ENCODE data around the gene UMAD1.
"Not testable (repeated sequence)": the region's sequence is repeated elsewhere in the genome, so short reads cannot be mapped to it uniquely, and the experiment has no call there.

Gene UMAD1

GRCh38 chr7:7798510-7798909, 158.0 kb downstream of the UMAD1 start:
- no peak for DNase-seq (ENCODE audit: low spot score)

- DNase-seq (ENCODE audit: low spot score), result no peak
Measured at GRCh38 chr7:7799138-7799537, 158.6 kb downstream of the UMAD1 start.

- DNase-seq (ENCODE audit: low spot score), result no peak
Measured at GRCh38 chr7:7802531-7802930, 162.0 kb downstream of the UMAD1 start.

- DNase-seq (ENCODE audit: low spot score), result no peak
Measured at GRCh38 chr7:7803715-7804178, 163.2 kb downstream of the UMAD1 start.

GRCh38 chr7:7804822-7805221, 164.3 kb downstream of the UMAD1 start:
- not testable (repeated sequence) for DNase-seq (ENCODE audit: low spot score)

- DNase-seq (ENCODE audit: low spot score), result no peak
Measured at GRCh38 chr7:7805511-7806153, 165.1 kb downstream of the UMAD1 start.

GRCh38 chr7:7808156-7808555, 167.6 kb downstream of the UMAD1 start:
- no peak for DNase-seq (ENCODE audit: low spot score)

- DNase-seq (ENCODE audit: low spot score), result no peak
Measured at GRCh38 chr7:7808626-7809025, 168.1 kb downstream of the UMAD1 start.

- DNase-seq (ENCODE audit: low spot score), result no peak
Measured at GRCh38 chr7:7810380-7810779, 169.8 kb downstream of the UMAD1 start.

GRCh38 chr7:7810826-7811225, 170.3 kb downstream of the UMAD1 start:
- no peak for DNase-seq (ENCODE audit: low spot score)

- DNase-seq (ENCODE audit: low spot score), result no peak
Measured at GRCh38 chr7:7812112-7812511, 171.6 kb downstream of the UMAD1 start.

- DNase-seq (ENCODE audit: low spot score), result no peak
Measured at GRCh38 chr7:7815395-7815794, 174.8 kb downstream of the UMAD1 start.

GRCh38 chr7:7816084-7816483, 175.5 kb downstream of the UMAD1 start:
- DNase-seq (ENCODE audit: low spot score), result no peak

- DNase-seq (ENCODE audit: low spot score), result no peak
Measured at GRCh38 chr7:7816816-7817536, 176.4 kb downstream of the UMAD1 start.

GRCh38 chr7:7817748-7818147, 177.2 kb downstream of the UMAD1 start:
- DNase-seq (ENCODE audit: low spot score), result no peak

GRCh38 chr7:7818179-7818578, 177.6 kb downstream of the UMAD1 start:
- DNase-seq (ENCODE audit: low spot score), result not testable (repeated sequence)

- no peak for DNase-seq (ENCODE audit: low spot score)
Measured at GRCh38 chr7:7819442-7820247, 179.1 kb downstream of the UMAD1 start.

- no peak for DNase-seq (ENCODE audit: low spot score)
Measured at GRCh38 chr7:7820409-7820808, 179.9 kb downstream of the UMAD1 start.

GRCh38 chr7:7820939-7821338, 180.4 kb downstream of the UMAD1 start:
- DNase-seq (ENCODE audit: low spot score), result no peak

GRCh38 chr7:7821517-7821916, 181.0 kb downstream of the UMAD1 start:
- no peak for DNase-seq (ENCODE audit: low spot score)

GRCh38 chr7:7825294-7825693, 184.7 kb downstream of the UMAD1 start:
- DNase-seq (ENCODE audit: low spot score), result not testable (repeated sequence)

- no peak for DNase-seq (ENCODE audit: low spot score)
Measured at GRCh38 chr7:7829667-7830066, 189.1 kb downstream of the UMAD1 start.

Data from hematopoietic multipotent progenitor cell treated with erythropoietin and hydrocortisone succinate and interleukin-3 and kit ligand, for 17 days (in vitro differentiated cells).